SU-DHL-6 (cell line): ENCODE data around the gene JMJD4.

Experiments
- H2AFZ ChIP-seq: fragments of 200-600 bp; sonication (generic); 2 replicates; pipeline ENCODE4 v1.6.1; 2014; ENCODE audit warnings: low read depth, mild to moderate bottlenecking, moderate library complexity, mixed read lengths, antibody characterized with exemption, low read length; ENCODE audit not compliant: severe bottlenecking
- H3F3A ChIP-seq: fragments of 200-600 bp; shearing (Covaris generic); 2 replicates; pipeline ENCODE4 v1.6.0; 2016; ENCODE audit warnings: antibody characterized with exemption, mild to moderate bottlenecking; ENCODE audit not compliant: insufficient read depth
- H3K27ac ChIP-seq: fragments of 200-600 bp; sonication (generic); 2 replicates; pipeline ENCODE4 v1.5.1; 2016; ENCODE audit warnings: low read depth, mild to moderate bottlenecking, low read length, moderate library complexity, mixed read lengths
- H3K27me3 ChIP-seq: fragments of 200-600 bp; sonication (generic), shearing (Covaris generic); 2 replicates; pipeline ENCODE4 v1.6.0; 2014; ENCODE audit warnings: mild to moderate bottlenecking, low read length
- H3K36me3 ChIP-seq: fragments of 200-600 bp; sonication (generic); 2 replicates; pipeline ENCODE4 v1.6.1; 2014; ENCODE audit warnings: mild to moderate bottlenecking, low read length, mixed read lengths
- H3K4me2 ChIP-seq: fragments of 300-600, 200-600 bp; shearing (Covaris generic), sonication (generic); 2 replicates; pipeline ENCODE4 v1.6.0; 2014; ENCODE audit warnings: low read length, low read depth, mild to moderate bottlenecking; ENCODE audit not compliant: poor library complexity, severe bottlenecking
- H3K4me3 ChIP-seq: fragments of 200-600 bp; sonication (generic); 2 replicates; pipeline ENCODE4 v1.5.1; 2014; ENCODE audit warnings: antibody characterized with exemption, low read length, mild to moderate bottlenecking, mixed read lengths; ENCODE audit not compliant: insufficient read depth, poor library complexity, severe bottlenecking
- H3K79me2 ChIP-seq: fragments of 200-600 bp; sonication (generic); 2 replicates; pipeline ENCODE4 v1.6.1; 2014; ENCODE audit warnings: mild to moderate bottlenecking, low read length, moderate library complexity; ENCODE audit not compliant: insufficient read depth
- H3K9ac ChIP-seq: fragments of 200-600 bp; sonication (generic); 2 replicates; pipeline ENCODE4 v1.7.0; 2014; ENCODE audit warnings: mild to moderate bottlenecking, low read length
- H3K9me2 ChIP-seq: fragments of 200-600 bp; sonication (generic); replicated peaks from 2 replicates; pipeline ENCODE4 v1.6.1; 2014; ENCODE audit warnings: low read length; ENCODE audit not compliant: insufficient read depth
- H3K9me3 ChIP-seq: fragments of 200-600 bp; sonication (generic); 2 replicates; pipeline ENCODE4 v1.6.1; 2014; ENCODE audit warnings: low read length, mixed read lengths; ENCODE audit not compliant: insufficient read depth
- H4K20me1 ChIP-seq: fragments of 200-600 bp; sonication (generic); 2 replicates; pipeline ENCODE4 v1.6.1; 2014; ENCODE audit warnings: low read depth, mild to moderate bottlenecking, antibody characterized with exemption, low read length, moderate library complexity, mixed read lengths
- EZH2phosphoT487 ChIP-seq: fragments of 200-600 bp; sonication (generic), shearing (Covaris generic); conservative IDR thresholded peaks from 2 replicates; pipeline ENCODE4 v1.6.1; 2018; ENCODE audit warnings: mild to moderate bottlenecking, antibody characterized with exemption, low read length, moderate library complexity, mixed read lengths
- TF ChIP-seq, protein P1 (sequence below): fragments of 200-600 bp; sonication (generic); IDR thresholded peaks from one replicate; pipeline ENCODE4 v1.5.1; 2017; ENCODE audit warnings: antibody characterized with exemption, mild to moderate bottlenecking, low read length, moderate library complexity; ENCODE audit not compliant: insufficient read depth, poor library complexity, severe bottlenecking

Gene JMJD4

DNA sequence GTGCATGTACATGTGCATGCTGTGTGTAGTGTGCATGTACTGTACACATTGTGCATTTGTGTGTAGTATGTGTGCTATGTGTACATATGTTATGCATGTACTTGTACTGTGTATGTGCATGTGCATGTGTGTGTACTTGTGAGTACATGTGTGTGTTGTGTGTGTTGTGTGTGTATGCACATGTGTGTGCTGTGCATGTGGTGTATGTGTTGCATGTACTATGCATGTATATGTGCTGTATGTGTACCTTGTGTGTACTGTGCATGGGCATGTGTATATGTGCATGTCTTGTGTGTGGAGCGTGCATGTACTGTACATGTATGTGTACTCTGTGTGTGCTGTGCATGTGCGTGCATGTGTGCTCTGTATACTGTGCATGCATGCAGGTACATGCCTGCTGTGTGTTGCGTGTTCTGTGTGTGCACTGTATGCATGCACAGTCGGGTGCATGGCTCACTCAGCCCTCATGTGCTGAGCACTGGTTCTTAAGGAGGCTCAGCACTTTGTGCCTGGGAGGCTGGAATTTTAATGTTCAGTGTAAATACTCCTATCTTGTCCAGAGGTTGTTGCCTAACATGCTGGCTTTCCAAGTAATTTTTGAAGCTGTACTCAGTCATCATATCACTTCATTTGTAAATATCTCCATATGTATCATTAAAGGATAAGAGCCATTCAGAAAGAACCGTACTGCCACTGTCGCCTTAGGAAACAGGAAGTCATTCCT, 32.5 kb upstream of the JMJD4 start:
- Histone ChIP-seq H3K4me2 (no peak overlapping the region), H3K9me2 (no peaks in the 10 kb centered on the region), H3K27me3 (no peaks in the 10 kb centered on the region), H3K27ac (no peak overlapping the region), H2AFZ (no peak overlapping the region), H3F3A (no peaks in the 10 kb centered on the region), H3K36me3 (no peaks in the 10 kb centered on the region), H3K79me2 (0 out of 2 replicates have a peak, but pooled peaks cover 7% of the 10 kb centered on the region), H4K20me1 (no peaks in the 10 kb centered on the region), H3K9ac (no peak overlapping the region), H3K4me3 (no peak overlapping the region), H3K9me3 (no peaks in the 10 kb centered on the region)
- TF ChIP-seq EZH2phosphoT487 = no peak
- TF ChIP-seq, protein P1, sequence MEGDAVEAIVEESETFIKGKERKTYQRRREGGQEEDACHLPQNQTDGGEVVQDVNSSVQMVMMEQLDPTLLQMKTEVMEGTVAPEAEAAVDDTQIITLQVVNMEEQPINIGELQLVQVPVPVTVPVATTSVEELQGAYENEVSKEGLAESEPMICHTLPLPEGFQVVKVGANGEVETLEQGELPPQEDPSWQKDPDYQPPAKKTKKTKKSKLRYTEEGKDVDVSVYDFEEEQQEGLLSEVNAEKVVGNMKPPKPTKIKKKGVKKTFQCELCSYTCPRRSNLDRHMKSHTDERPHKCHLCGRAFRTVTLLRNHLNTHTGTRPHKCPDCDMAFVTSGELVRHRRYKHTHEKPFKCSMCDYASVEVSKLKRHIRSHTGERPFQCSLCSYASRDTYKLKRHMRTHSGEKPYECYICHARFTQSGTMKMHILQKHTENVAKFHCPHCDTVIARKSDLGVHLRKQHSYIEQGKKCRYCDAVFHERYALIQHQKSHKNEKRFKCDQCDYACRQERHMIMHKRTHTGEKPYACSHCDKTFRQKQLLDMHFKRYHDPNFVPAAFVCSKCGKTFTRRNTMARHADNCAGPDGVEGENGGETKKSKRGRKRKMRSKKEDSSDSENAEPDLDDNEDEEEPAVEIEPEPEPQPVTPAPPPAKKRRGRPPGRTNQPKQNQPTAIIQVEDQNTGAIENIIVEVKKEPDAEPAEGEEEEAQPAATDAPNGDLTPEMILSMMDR = no peak

DNA sequence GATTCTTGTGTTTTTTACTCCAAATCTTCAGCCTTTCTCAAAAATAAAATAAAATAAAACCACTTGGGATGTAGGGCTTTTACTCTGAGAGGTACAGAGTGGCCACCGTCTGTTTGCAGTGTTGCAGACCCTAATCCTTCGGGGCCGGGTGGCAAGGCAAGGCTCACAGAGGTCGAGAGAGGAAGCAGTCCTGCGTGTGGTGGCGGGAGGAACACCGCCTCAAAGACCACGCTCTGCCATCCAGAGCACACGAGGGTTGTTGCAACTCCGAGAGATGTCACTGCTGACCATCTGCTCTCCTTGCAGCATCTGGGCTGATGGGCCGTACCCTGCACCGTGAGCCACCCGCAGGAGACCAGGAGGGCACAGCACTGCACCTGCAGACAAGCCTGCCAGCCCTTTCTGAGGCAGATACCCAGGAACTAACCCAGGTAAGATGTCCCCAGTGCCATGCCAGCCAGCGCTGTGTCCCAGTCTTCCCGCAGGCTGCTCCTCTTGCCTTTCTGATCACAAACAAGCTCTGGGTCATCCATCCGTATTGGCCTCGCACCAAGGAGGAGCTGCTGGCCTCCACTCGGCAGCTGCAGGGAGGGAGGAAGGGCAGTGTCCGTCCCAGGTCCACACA, 31.7 kb upstream of the JMJD4 start:
- H3K4me2 ChIP-seq = no peak overlapping the region
- H2AFZ ChIP-seq = no peak overlapping the region
- H3K79me2 ChIP-seq = 0 out of 2 replicates have a peak, but pooled peaks cover 7% of the 10 kb centered on the region
- no peaks in the 10 kb centered on the region for H3K36me3 ChIP-seq
- H3K9me2 ChIP-seq = no peaks in the 10 kb centered on the region
- no peaks in the 10 kb centered on the region for H3F3A ChIP-seq
- H3K9ac ChIP-seq = no peak overlapping the region
- H3K9me3 ChIP-seq = no peaks in the 10 kb centered on the region
- no peak for TF ChIP-seq EZH2phosphoT487
- TF ChIP-seq, protein P1 = no peak
- H3K4me3 ChIP-seq = no peak overlapping the region
- H3K27me3 ChIP-seq = no peaks in the 10 kb centered on the region
- H4K20me1 ChIP-seq = no peaks in the 10 kb centered on the region
- H3K27ac ChIP-seq = no peak overlapping the region

GRCh38 chr1:227766015-227766634, 31.0 kb upstream of the JMJD4 start:
- no peaks in the 10 kb centered on the region for H3K36me3 ChIP-seq
- H3K79me2 ChIP-seq = 0 out of 2 replicates have a peak, but pooled peaks cover 7% of the 10 kb centered on the region
- H3K9ac ChIP-seq = no peak overlapping the region
- H3K27ac ChIP-seq = no peak overlapping the region
- no peak overlapping the region for H3K4me2 ChIP-seq
- no peaks in the 10 kb centered on the region for H3K9me3 ChIP-seq
- no peaks in the 10 kb centered on the region for H3K27me3 ChIP-seq
- TF ChIP-seq EZH2phosphoT487 = no peak
- TF ChIP-seq, protein P1 = no peak
- no peaks in the 10 kb centered on the region for H3K9me2 ChIP-seq
- H2AFZ ChIP-seq = no peak overlapping the region
- no peaks in the 10 kb centered on the region for H3F3A ChIP-seq
- H3K4me3 ChIP-seq = no peak overlapping the region
- no peaks in the 10 kb centered on the region for H4K20me1 ChIP-seq
